Psoas muscle (tissue), 8 donors: ENCODE results near the gene AUTS2. TPM values are rescaled to one million over a fixed set of nuclear protein-coding genes. Genes with fewer than 3 reads are reported as not detected.

Experiments used
- ATAC-seq, 4 donors: fragments of 200-7000 bp; cut with Tn5 transposase; one replicate each; pipeline ENCODE4 v1.9.1; 2020; ENCODE audit warnings: moderate library complexity in 3 of 4, mild to moderate bottlenecking in 2 of 4
- DNase-seq, 2 donors: peaks; one replicate each; pipeline ENCODE4 v3.0.0-alpha.2; 2020
- H3K27ac ChIP-seq: fragments of 200-600 bp; one replicate; pipeline ENCODE4 v1.8.0; 2022
- H3K27me3 ChIP-seq, 3 donors: fragments of 200-600 bp in 1 of 3; one replicate each; pipeline versions ENCODE4 v1.6.1 to v1.8.0; 2013 to 2022; ENCODE audit warnings: low read length in 2 of 3, mild to moderate bottlenecking in 2 of 3, moderate library complexity in 1 of 3; ENCODE audit not compliant: insufficient read depth in 3 of 3
- H3K36me3 ChIP-seq, 2 donors: fragments of 200-600 bp in 1 of 2; one replicate each; pipeline versions ENCODE4 v1.6.1 to v1.8.0; 2013 to 2022; ENCODE audit warnings: low read depth in 1 of 2, mild to moderate bottlenecking in 1 of 2, moderate library complexity in 1 of 2; ENCODE audit not compliant: insufficient read depth in 1 of 2
- H3K4me1 ChIP-seq: fragments of 200-600 bp; one replicate; pipeline ENCODE4 v1.8.0; 2022
- H3K4me3 ChIP-seq: fragments of 200-600 bp; one replicate; pipeline ENCODE4 v1.8.0; 2022; ENCODE audit warnings: mild to moderate bottlenecking
- H3K9me3 ChIP-seq: fragments of 200-600 bp; one replicate; pipeline ENCODE4 v1.8.0; 2022
- CTCF ChIP-seq: fragments of 200-600 bp; IDR thresholded peaks from one replicate; pipeline ENCODE4 v1.8.0; 2022; ENCODE audit warnings: antibody characterized with exemption
- WGBS, 3 donors: extraction: QIAGEN DNeasy Blood & Tissue Kit; methylation state at CpG; one replicate each; pipeline versions ENCODE4 v1.1.6 to v1.1.7; 2013; 5-methylcytosine and 5-hydroxymethylcytosine counted together
- intact Hi-C, 2 donors: fragments of 100-400 bp; cut with DNase I; formaldehyde crosslinking; loops; one replicate each; pipeline versions ENCODE4 v1.11.0 to v1.14.2; 2022
- polyA plus RNA-seq, 3 donors: library from polyadenylated mRNA; stranded (reverse); fragments of 200-250 nt; gene quantifications; one replicate each; pipeline ENCODE4 v1.2.3, GENCODE V29; 2013
- total RNA-seq, 4 donors: library from RNA; stranded (reverse); fragmentation: NEBNext Ultra II Directional in 2 of 4; extraction: Animal tissue kit (Norgen Biotek cat#: 25700) in 2 of 4; gene quantifications; one replicate each; pipeline versions ENCODE4 v1.2.1 to v1.2.4, GENCODE V29; 2021 to 2023
- donor health status: healthy with polysubstance abuse.
- donor health status: DM: no; HTN: no; CAD: no; lungs with moderate emphysema.
- donor health status: Bipolar disorder and iron deficiency.
- donor health status: healthy.
- donor health status: DM: yes; HTN: yes; CAD: no.
- donor health status: DM: no; HTN: no; CAD: no.
- donor health status: DM: no; HTN: no; CAD: no.
- donor health status: DM: yes; HTN: yes; CAD: no.

AUTS2 gene
- total and polyA plus RNA-seq, 7 donors: 5.0 to 33.5 (median 14.3) TPM

DNA sequence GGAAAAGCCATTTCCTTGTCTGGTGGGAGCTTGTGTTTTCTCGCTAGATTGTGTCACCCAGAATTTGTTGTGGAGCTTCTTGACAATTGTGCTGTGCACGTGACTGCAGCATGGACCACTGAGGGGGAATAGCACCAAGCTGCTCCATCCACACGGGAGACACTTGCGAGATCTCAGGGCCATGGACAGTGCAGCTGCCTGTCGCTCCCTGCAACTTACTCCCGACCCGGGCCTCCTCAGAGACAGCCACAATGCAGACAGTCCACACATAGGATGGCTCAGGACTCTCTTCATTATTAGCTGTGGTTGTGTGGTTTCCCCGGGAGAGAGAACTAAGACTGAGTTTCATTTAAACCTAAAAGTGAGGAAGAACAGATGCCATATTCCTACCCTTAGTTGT, 860.5 kb downstream of the AUTS2 start:
- DNase-seq: no peak
- WGBS, 3 donors: 74 to 80% (median 79%) methylated on average over 8 of the region's 8 CpGs

GRCh38 chr7:70459546-70459945, 861.3 kb downstream of the AUTS2 start:
- H3K36me3 ChIP-seq: no peaks in the 10 kb centered on the region
- 98 to 100% (median 100%) methylated on average over 1 of the region's 1 CpG for WGBS, 3 donors
- no peaks in the 10 kb centered on the region for H3K4me1 ChIP-seq
- no peaks in the 10 kb centered on the region for H3K9me3 ChIP-seq
- no peak overlapping the region for H3K27ac ChIP-seq
- intact Hi-C loops: no loop called here
- no peak for TF ChIP-seq CTCF
- DNase-seq (no peak), ATAC-seq (no peak)
- H3K27me3 ChIP-seq: no peaks in the 10 kb centered on the region
- H3K4me3 ChIP-seq: no peak overlapping the region

More for the DNA sequence above, 860.5 kb downstream of the AUTS2 start:
- no peak overlapping the region for H3K27ac ChIP-seq
- no peaks in the 10 kb centered on the region for H3K27me3 ChIP-seq
- H3K4me1 ChIP-seq: no peaks in the 10 kb centered on the region
- no peaks in the 10 kb centered on the region for H3K36me3 ChIP-seq
- no peak for ATAC-seq
- H3K9me3 ChIP-seq: no peaks in the 10 kb centered on the region
- H3K4me3 ChIP-seq: no peak overlapping the region
- intact Hi-C loops: no loop called here
- TF ChIP-seq CTCF: no peak

DNA sequence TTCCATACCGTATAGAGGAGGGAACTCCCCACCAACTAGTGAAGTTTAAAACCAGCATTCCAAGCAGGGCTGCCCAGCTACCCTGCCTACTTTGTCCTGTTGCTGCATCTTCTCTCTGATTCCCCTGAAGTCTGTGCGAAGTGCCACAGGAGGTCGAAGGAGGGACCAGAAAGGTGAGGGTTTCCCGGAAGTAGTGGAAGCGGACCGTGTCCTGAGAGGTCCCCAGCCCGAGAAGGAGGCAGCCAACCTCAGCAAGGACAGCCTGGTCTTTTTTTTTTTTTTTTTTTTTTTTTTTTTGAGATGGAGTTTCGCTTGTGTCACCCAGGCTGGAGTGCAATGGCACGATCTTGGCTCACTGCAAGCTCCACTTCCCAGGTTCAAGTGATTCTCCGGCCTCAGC, 861.8 kb downstream of the AUTS2 start:
- 97 to 98% (median 97%) methylated on average over 10 of the region's 10 CpGs for WGBS, 3 donors

DNA sequence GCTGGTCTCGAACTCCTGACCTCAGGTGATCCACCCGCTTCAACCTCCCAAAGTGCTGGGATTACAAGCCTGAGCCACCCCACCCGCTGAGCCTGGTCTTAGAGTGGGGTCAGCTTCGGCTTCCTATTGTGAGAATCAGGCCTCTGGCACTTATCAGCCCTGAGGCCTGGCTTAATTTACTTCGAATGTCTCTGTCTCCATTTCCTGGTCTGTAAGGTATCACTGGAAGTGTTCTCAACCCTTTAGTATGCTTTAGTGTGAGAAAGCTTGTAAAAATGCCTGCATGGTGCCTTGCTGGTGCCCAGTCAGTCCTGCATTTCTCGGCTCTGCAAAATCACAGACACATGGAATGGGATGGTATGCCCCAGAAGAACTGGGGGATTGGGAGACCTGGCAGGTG, 862.3 kb downstream of the AUTS2 start:
- 93 to 97% (median 96%) methylated on average over 6 of the region's 6 CpGs for WGBS, 3 donors
- ATAC-seq (no peak), DNase-seq (no peak)
- no peaks in the 10 kb centered on the region for H3K36me3 ChIP-seq
- H3K27ac ChIP-seq: no peak overlapping the region
- no peaks in the 10 kb centered on the region for H3K9me3 ChIP-seq
- intact Hi-C loops: no loop called here
- no peaks in the 10 kb centered on the region for H3K4me1 ChIP-seq
- no peaks in the 10 kb centered on the region for H3K27me3 ChIP-seq
- no peak for TF ChIP-seq CTCF
- H3K4me3 ChIP-seq: no peak overlapping the region

More for the DNA sequence above, 861.8 kb downstream of the AUTS2 start:
- Histone ChIP-seq H3K4me3 (no peak overlapping the region), H3K4me1 (no peaks in the 10 kb centered on the region), H3K9me3 (no peaks in the 10 kb centered on the region), H3K27me3 (no peaks in the 10 kb centered on the region), H3K36me3 (no peaks in the 10 kb centered on the region), H3K27ac (no peak overlapping the region)
- DNase-seq (no peak), ATAC-seq (no peak)
- no peak for TF ChIP-seq CTCF
- intact Hi-C loops: no loop called here

- 86 to 89% (median 88%) methylated on average over 5 of the region's 5 CpGs for WGBS, 3 donors
Measured at GRCh38 chr7:70463352-70463938, 865.2 kb downstream of the AUTS2 start.

More at GRCh38 chr7:70463352-70463938, 865.2 kb downstream of the AUTS2 start:
- Histone ChIP-seq H3K4me3 (no peak overlapping the region), H3K27me3 (no peaks in the 10 kb centered on the region), H3K4me1 (no peaks in the 10 kb centered on the region), H3K36me3 (no peaks in the 10 kb centered on the region), H3K27ac (no peak overlapping the region), H3K9me3 (no peaks in the 10 kb centered on the region)
- no peak for TF ChIP-seq CTCF
- intact Hi-C loops: no loop called here
- no peak for ATAC-seq
- no peak for DNase-seq
